Ectodermal cell (in vitro differentiated cells): ENCODE measurements around the gene SS18.

ENCODE experiments used
- H3K27ac ChIP-seq: 2 replicates; pipeline ENCODE4 v1.7.0; 2013; ENCODE audit warnings: mild to moderate bottlenecking, low read depth, low read length; ENCODE audit not compliant: insufficient read depth, poor library complexity, severe bottlenecking
- H3K27me3 ChIP-seq: 2 replicates; pipeline ENCODE4 v1.7.0; 2013; ENCODE audit warnings: mild to moderate bottlenecking, low read length; ENCODE audit not compliant: insufficient read depth, control insufficient read depth, poor library complexity, severe bottlenecking
- H3K36me3 ChIP-seq: one replicate; pipeline ENCODE4 v1.7.0; 2013; ENCODE audit warnings: low read length; ENCODE audit not compliant: control insufficient read depth, insufficient read depth
- H3K4me1 ChIP-seq: one replicate; pipeline ENCODE4 v1.7.0; 2013; ENCODE audit warnings: low read length; ENCODE audit not compliant: control insufficient read depth, insufficient read depth
- H3K4me3 ChIP-seq: 2 replicates; pipeline ENCODE4 v1.7.0; 2013; ENCODE audit warnings: low read depth, low read length, control low read depth; ENCODE audit not compliant: insufficient read depth
- H3K9me3 ChIP-seq: 2 replicates; pipeline ENCODE4 v1.7.0; 2013; ENCODE audit warnings: mild to moderate bottlenecking, low read length, moderate library complexity; ENCODE audit not compliant: control insufficient read depth
- WGBS, 2 experiments: methylation state at CpG; one replicate each; pipeline ENCODE4 v1.1.7; 2013; ENCODE audit warnings: missing lambda C conversion rate in 2 of 2; 5-methylcytosine and 5-hydroxymethylcytosine counted together

SS18 gene

DNA sequence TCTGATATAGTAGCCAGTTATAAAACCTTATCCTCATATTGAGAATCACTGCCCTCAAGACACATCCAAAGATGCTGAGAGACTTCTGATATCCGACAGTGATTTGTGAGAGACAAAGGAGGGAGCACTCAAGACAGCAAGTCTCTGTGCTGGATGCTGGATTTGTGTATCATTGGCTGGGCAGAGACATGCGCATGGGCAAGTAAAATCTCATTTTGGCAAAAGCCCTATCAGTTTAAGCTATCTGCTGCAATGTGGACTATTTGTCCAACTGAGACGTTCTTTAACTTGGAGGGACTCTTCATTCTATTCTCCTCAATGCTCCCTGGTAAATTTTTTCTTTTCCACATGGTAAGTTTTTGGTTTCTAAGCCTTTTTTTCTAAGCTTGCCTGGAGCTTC lies 107.5 kb downstream of the SS18 start:
- H3K9me3 ChIP-seq: no peaks in the 10 kb centered on the region
- no peak overlapping the region for H3K4me3 ChIP-seq
- no peaks in the 10 kb centered on the region for H3K27me3 ChIP-seq
- WGBS, 2 experiments: 93 to 96% methylated on average over 3 of the region's 3 CpGs
- no peaks in the 10 kb centered on the region for H3K4me1 ChIP-seq
- no peak overlapping the region for H3K27ac ChIP-seq
- no peaks in the 10 kb centered on the region for H3K36me3 ChIP-seq

DNA sequence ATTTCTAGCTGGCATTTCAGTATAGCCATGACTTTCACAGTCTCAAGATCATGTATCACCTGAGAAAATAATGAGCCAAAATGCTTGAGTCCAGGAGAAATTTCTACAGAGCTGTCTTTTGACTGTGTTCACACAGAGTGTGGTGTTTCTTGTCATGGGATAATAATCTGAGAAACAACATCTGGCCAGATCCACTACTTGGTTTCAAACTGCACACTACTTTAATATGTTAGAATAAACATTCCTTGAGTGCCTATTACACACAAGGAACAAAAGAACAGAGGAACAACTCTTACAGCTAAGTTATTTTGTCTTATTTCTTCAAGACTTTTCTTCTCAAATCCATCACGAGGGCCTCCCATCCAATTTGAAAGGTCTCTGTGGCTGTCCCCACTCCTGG lies 108.3 kb downstream of the SS18 start:
- WGBS, 2 experiments: 82 to 90% methylated on average over 1 of the region's 1 CpG
- H3K27ac ChIP-seq: no peak overlapping the region
- no peaks in the 10 kb centered on the region for H3K27me3 ChIP-seq
- no peaks in the 10 kb centered on the region for H3K36me3 ChIP-seq
- no peak overlapping the region for H3K4me3 ChIP-seq
- no peaks in the 10 kb centered on the region for H3K4me1 ChIP-seq
- H3K9me3 ChIP-seq: no peaks in the 10 kb centered on the region

DNA sequence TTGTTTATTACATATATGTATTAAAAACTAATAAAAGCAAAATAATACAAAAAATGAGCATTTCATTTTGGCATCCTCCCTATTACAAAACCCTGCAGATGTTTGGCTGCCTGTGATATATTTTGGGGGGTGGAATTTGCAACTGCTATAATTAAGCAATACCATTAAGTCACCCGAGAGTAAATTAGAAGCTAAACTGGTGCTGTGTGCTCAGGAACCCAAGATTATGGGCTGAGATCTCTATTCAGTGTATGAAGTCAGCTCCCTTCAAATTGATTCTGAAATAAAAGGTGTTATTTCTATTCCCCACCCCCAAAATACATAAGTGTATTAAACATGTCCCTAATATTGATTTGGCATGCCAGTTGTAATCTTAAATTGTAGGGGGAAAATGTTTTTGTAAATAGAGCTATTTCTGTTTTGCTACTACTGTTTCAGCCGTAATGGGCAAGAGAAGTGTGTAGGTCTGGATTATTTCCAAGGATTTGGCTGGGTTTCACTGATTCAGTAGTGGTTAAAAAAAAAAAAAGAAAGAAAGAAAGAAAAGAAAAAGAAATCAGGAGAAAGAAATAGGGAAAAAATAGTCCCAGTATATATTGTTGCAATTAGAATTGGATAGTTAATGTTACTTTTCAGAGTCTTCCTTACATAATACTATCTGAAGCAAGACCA lies 110.9 kb downstream of the SS18 start:
- H3K36me3 ChIP-seq: no peaks in the 10 kb centered on the region
- no peaks in the 10 kb centered on the region for H3K9me3 ChIP-seq
- H3K4me1 ChIP-seq: no peaks in the 10 kb centered on the region
- H3K27ac ChIP-seq: no peak overlapping the region
- H3K4me3 ChIP-seq: no peak overlapping the region
- H3K27me3 ChIP-seq: no peaks in the 10 kb centered on the region
- WGBS, 2 experiments: 96 to 97% methylated on average over 1 to 2 of the region's 2 CpGs

DNA sequence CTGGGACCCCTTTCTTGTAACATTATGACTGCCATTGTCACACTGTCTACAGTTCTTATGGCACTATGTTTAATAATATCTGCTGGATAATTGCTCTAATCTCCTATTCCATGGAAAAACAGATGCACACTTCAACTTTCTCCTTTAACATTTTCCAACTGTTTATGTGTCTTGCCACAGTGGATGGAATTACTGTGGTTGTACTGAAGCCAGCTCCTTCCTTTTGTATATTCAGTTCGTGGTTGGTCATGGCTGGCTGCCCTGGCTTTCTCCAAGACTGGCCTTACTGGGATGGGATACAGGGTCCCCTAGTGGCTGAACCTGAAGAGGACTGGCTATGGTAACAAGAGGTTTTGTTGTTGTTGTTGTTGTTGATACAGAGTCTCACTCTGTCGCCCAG lies 113.9 kb downstream of the SS18 start:
- no peaks in the 10 kb centered on the region for H3K9me3 ChIP-seq
- H3K4me3 ChIP-seq: no peak overlapping the region
- no peaks in the 10 kb centered on the region for H3K4me1 ChIP-seq
- no peaks in the 10 kb centered on the region for H3K36me3 ChIP-seq
- H3K27ac ChIP-seq: no peak overlapping the region
- H3K27me3 ChIP-seq: no peaks in the 10 kb centered on the region
- 95% methylated on average over 2 of the region's 2 CpGs for WGBS, 2 experiments

DNA sequence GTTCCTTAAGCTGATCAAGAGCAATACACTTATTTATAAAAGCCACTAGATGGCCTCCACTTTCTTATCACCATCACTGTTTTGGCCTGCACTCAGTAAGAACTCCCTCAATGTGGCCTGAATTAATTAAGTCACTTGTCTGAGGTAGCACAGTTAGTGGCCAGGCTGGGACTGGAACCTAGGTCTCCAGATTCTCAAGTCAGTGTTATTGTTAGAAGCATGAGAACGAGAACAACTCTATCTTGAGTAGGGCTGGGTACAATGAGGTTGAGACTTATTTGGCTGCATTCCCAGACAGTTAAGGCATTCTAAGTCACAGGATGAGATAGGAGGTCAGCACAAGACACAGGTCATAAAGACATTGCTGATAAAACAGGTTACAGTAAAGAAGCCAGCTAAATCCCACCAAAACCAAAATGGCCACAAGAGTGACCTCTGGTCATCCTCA lies 115.8 kb downstream of the SS18 start:
- H3K36me3 ChIP-seq: no peaks in the 10 kb centered on the region
- no peaks in the 10 kb centered on the region for H3K9me3 ChIP-seq
- no peaks in the 10 kb centered on the region for H3K4me1 ChIP-seq
- H3K27ac ChIP-seq: no peak overlapping the region
- 91 to 94% methylated on average over 1 of the region's 1 CpG for WGBS, 2 experiments
- H3K27me3 ChIP-seq: no peaks in the 10 kb centered on the region
- no peak overlapping the region for H3K4me3 ChIP-seq
